Endothelial cell of umbilical vein (primary cell): ENCODE results near the gene ABHD5. TPM values are rescaled to one million over a fixed set of nuclear protein-coding genes. Genes with fewer than 3 reads are reported as not detected.
"Not testable (repeated sequence)": the region's sequence is repeated elsewhere in the genome, so short reads cannot be mapped to it uniquely, and the experiment has no call there.

ENCODE experiments used
- BruUV-seq: library from RNA; stranded (reverse); fragments of 400-500 nt; replicated peaks from 2 replicates; lab custom pipeline; 2021; lab: Mats Ljungman, UMichigan
- CTCF ChIA-PET: fragments of 300-600, 350-600 bp; sonication (Branson Sonifier 250); formaldehyde crosslinking; loops from one replicate; lab custom pipeline; 2021; ENCODE audit warnings: antibody characterized with exemption, inconsistent platforms; lab: Charles Lee
- POLR2A ChIA-PET: fragments of 300-600, 350-600 bp; sonication (Branson Sonifier 250); formaldehyde crosslinking; loops from one replicate; lab custom pipeline; 2021; ENCODE audit warnings: antibody characterized with exemption, inconsistent platforms; lab: Charles Lee
- DNase-seq: peaks from one replicate; pipeline ENCODE4 v3.0.0-alpha.2; 2011; ENCODE audit warnings: low read depth, low spot score
- FAIRE-seq: peaks from 2 replicates; lab custom pipeline; 2011; peaks lifted over from hg19 to GRCh38; lab: Jason Lieb, UNC
- H2AFZ ChIP-seq: 2 replicates; pipeline ENCODE4 v1.6.0; 2012; ENCODE audit warnings: low read depth, low read length, control low read depth, inconsistent platforms
- H3K27ac ChIP-seq: 2 replicates; pipeline ENCODE4 v1.5.1; 2011; ENCODE audit warnings: low read depth, mild to moderate bottlenecking, control low read depth, low read length, moderate library complexity; ENCODE audit not compliant: insufficient read depth
- H3K27me3 ChIP-seq, 2 experiments: 2 replicates each; pipeline versions ENCODE4 v1.6.0 to v1.6.1; 2011; ENCODE audit warnings: low read length in 2 of 2, mixed read lengths in 1 of 2; ENCODE audit not compliant: control insufficient read depth in 2 of 2, insufficient read depth in 2 of 2
- H3K36me3 ChIP-seq, 2 experiments: 2 replicates in 1 of 2; 3 replicates in 1 of 2; pipeline ENCODE4 v1.5.1; 2011; ENCODE audit warnings: low read length in 2 of 2, mild to moderate bottlenecking in 1 of 2, moderate library complexity in 1 of 2; ENCODE audit not compliant: control insufficient read depth in 2 of 2, insufficient read depth in 2 of 2; ENCODE audit errors: extremely low read depth in 1 of 2
- H3K4me1 ChIP-seq: 3 replicates; pipeline ENCODE4 v1.5.1; 2011; ENCODE audit warnings: mild to moderate bottlenecking, low read length; ENCODE audit not compliant: control insufficient read depth, insufficient read depth; ENCODE audit errors: extremely low read depth
- H3K4me2 ChIP-seq: 2 replicates; pipeline ENCODE4 v1.6.1; 2011; ENCODE audit warnings: low read length, control low read depth, mixed read lengths; ENCODE audit not compliant: insufficient read depth
- H3K4me3 ChIP-seq, 3 experiments: fragments of 200-600 bp in 1 of 3; sonication (generic), shearing (Covaris generic) in 1 of 3; replicated peaks in 1 of 3; 2 replicates each; pipeline ENCODE4 v1.5.1; 2011 to 2016; ENCODE audit warnings: control low read depth in 3 of 3, low read length in 3 of 3, mild to moderate bottlenecking in 2 of 3, inconsistent platforms in 1 of 3, low read depth in 1 of 3, moderate library complexity in 1 of 3; ENCODE audit not compliant: insufficient read depth in 1 of 3
- H3K79me2 ChIP-seq: 2 replicates; pipeline ENCODE4 v1.6.0; 2012; ENCODE audit warnings: low read length, inconsistent platforms; ENCODE audit not compliant: control insufficient read depth, insufficient read depth
- H3K9ac ChIP-seq: replicated peaks from 2 replicates; pipeline ENCODE3; 2011; ENCODE audit warnings: low read length, control low read depth; ENCODE audit not compliant: insufficient read depth; ENCODE audit errors: extremely low read depth
- H3K9me1 ChIP-seq: replicated peaks from 3 replicates; pipeline ENCODE4 v1.6.0; 2011; ENCODE audit warnings: mild to moderate bottlenecking, low read length; ENCODE audit not compliant: control insufficient read depth, insufficient read depth; ENCODE audit errors: extremely low read depth
- H3K9me3 ChIP-seq: replicated peaks from 2 replicates; pipeline ENCODE4 v1.5.1; 2012; ENCODE audit warnings: low read length, inconsistent platforms; ENCODE audit not compliant: control insufficient read depth, insufficient read depth
- H4K20me1 ChIP-seq: replicated peaks from 2 replicates; pipeline ENCODE3; 2011; ENCODE audit warnings: mild to moderate bottlenecking, low read length; ENCODE audit not compliant: control insufficient read depth, insufficient read depth; ENCODE audit errors: extremely low read depth
- CTCF ChIP-seq, 2 donors: IDR thresholded peaks; 1 replicate in 1 of 2; 2 replicates in 1 of 2; pipeline ENCODE4 v1.5.1; 2011; ENCODE audit warnings: low read length in 2 of 2, mild to moderate bottlenecking in 2 of 2, moderate library complexity in 2 of 2, control low read depth in 1 of 2, inconsistent platforms in 1 of 2, low read depth in 1 of 2; ENCODE audit not compliant: insufficient read depth in 1 of 2; ENCODE audit errors: extremely low read depth in 1 of 2
- EZH2 ChIP-seq: IDR thresholded peaks from 2 replicates; pipeline ENCODE4 v1.6.1; 2012; ENCODE audit warnings: borderline replicate concordance, low read depth, mild to moderate bottlenecking, moderate library complexity, low read length, inconsistent platforms; ENCODE audit not compliant: severe bottlenecking
- FOS ChIP-seq: IDR thresholded peaks from 2 replicates; pipeline ENCODE4 v1.6.1; 2011; ENCODE audit warnings: mild to moderate bottlenecking, low read length, moderate library complexity, borderline replicate concordance; ENCODE audit not compliant: insufficient read depth
- GATA2 ChIP-seq: IDR thresholded peaks from 2 replicates; pipeline ENCODE4 v1.7.0; 2011; ENCODE audit warnings: low read depth, mild to moderate bottlenecking, moderate library complexity, mixed read lengths, low read length; ENCODE audit not compliant: insufficient read length, insufficient read depth
- JUN ChIP-seq: IDR thresholded peaks from 2 replicates; pipeline ENCODE4 v1.6.1; 2011; ENCODE audit warnings: borderline replicate concordance, low read depth; ENCODE audit not compliant: insufficient read length, insufficient read depth
- POLR2A ChIP-seq: IDR thresholded peaks from 2 replicates; pipeline ENCODE4 v1.6.1; 2012; ENCODE audit warnings: low read depth, mild to moderate bottlenecking, control low read depth, low read length
- POLR2AphosphoS5 ChIP-seq: IDR thresholded peaks from 2 replicates; pipeline ENCODE4 v1.6.1; 2012; ENCODE audit warnings: low read depth, mild to moderate bottlenecking, control low read depth, low read length, moderate library complexity; ENCODE audit not compliant: insufficient read depth
- dilution Hi-C: fragments of 300-500 bp; cut with MboI; formaldehyde crosslinking; loops from one replicate; pipeline ENCODE4 v1.15.0; 2019; ENCODE audit warnings: low sequenced_read_pairs; ENCODE audit not compliant: extremely low pct_ligation_motif_present
- intact Hi-C: fragments of 100-400 bp; cut with micrococcal nuclease; formaldehyde crosslinking; loops from one replicate; pipeline ENCODE4 v1.10.0; 2022
- polyA plus RNA-seq, 4 experiments: library from polyadenylated mRNA; depleted of rRNA in 3 of 4; stranded (reverse) in 3 of 4; unstranded in 1 of 4; fragments of >200 nt; gene quantifications; 2 replicates each; pipeline versions ENCODE4 v1.2.1 to v1.2.3, GENCODE V29; 2011 to 2012; ENCODE audit warnings: missing spikeins in 1 of 4
- total RNA-seq: library from RNA; stranded (reverse); gene quantifications from 2 replicates; pipeline ENCODE4 v1.2.3, GENCODE V29; 2021

ABHD5 gene
- total and polyA plus RNA-seq, 2 donors (not counting 3 experiments of a cell fraction or from before 2014, with no cell fraction given), result 10.0 to 21.2 TPM

GRCh38 chr3:43675593-43675992 lies 15.1 kb upstream of the ABHD5 start:
- H3K9me3 ChIP-seq, result no peaks in the 10 kb centered on the region
- ChIA-PET POLR2A (no interaction called here), CTCF (no interaction called here)
- H3K4me2 ChIP-seq, result no peak overlapping the region
- DNase-seq (no peak), FAIRE-seq (no peak)
- no peak overlapping the region for H3K9ac ChIP-seq
- no peaks in the 10 kb centered on the region for H4K20me1 ChIP-seq
- H2AFZ ChIP-seq, result no peak overlapping the region
- TF ChIP-seq POLR2AphosphoS5 (no peak), POLR2A (no peak), EZH2 (no peak), JUN (no peak)
- dilution Hi-C loops (no loop called here), intact Hi-C loops (no loop called here)
- no peak overlapping the region for H3K27ac ChIP-seq
- H3K79me2 ChIP-seq, result no peaks in the 10 kb centered on the region
- no peaks in the 10 kb centered on the region for H3K4me1 ChIP-seq
- no peaks in the 10 kb centered on the region for H3K36me3 ChIP-seq
- no TSS peak for BruUV-seq
- no peak overlapping the region for H3K4me3 ChIP-seq
- H3K27me3 ChIP-seq, result no peaks in the 10 kb centered on the region
- no peaks in the 10 kb centered on the region for H3K9me1 ChIP-seq

GRCh38 chr3:43676441-43676840 lies 14.3 kb upstream of the ABHD5 start:
- FAIRE-seq (no peak), DNase-seq (no peak)
- Histone ChIP-seq H4K20me1 (no peaks in the 10 kb centered on the region), H3K27me3 (no peaks in the 10 kb centered on the region), H3K4me2 (no peak overlapping the region), H3K9me3 (no peaks in the 10 kb centered on the region), H3K27ac (no peak overlapping the region), H3K79me2 (no peaks in the 10 kb centered on the region), H3K36me3 (no peaks in the 10 kb centered on the region), H3K4me3 (no peak overlapping the region), H3K9ac (no peak overlapping the region), H2AFZ (no peak overlapping the region), H3K9me1 (no peaks in the 10 kb centered on the region), H3K4me1 (no peaks in the 10 kb centered on the region)
- dilution Hi-C loops (no loop called here), intact Hi-C loops (no loop called here)
- TF ChIP-seq EZH2 (no peak), POLR2AphosphoS5 (no peak), FOS (no peak), GATA2 (no peak), CTCF (IDR thresholded peaks at IDR 0.05; ENCODE audit: extremely low read depth in 1 of 2, insufficient read depth in 1 of 2, low read depth in 1 of 2, low read length in 2 of 2) (no peak), POLR2A (no peak)
- BruUV-seq, result no TSS peak
- POLR2A ChIA-PET, result no interaction called here
- CTCF ChIA-PET, result no interaction called here

- dilution Hi-C loops, H2AFZ ChIP-seq, H3K36me3 ChIP-seq, H3K4me3 ChIP-seq, intact Hi-C loops, H3K9me1 ChIP-seq, H3K27ac ChIP-seq, H3K4me1 ChIP-seq, BruUV-seq, H3K27me3 ChIP-seq, CTCF ChIA-PET, FAIRE-seq, DNase-seq, POLR2A ChIA-PET, H4K20me1 ChIP-seq, H3K4me2 ChIP-seq, H3K9me3 ChIP-seq, H3K9ac ChIP-seq, H3K79me2 ChIP-seq: not testable (repeated sequence)
Measured at GRCh38 chr3:43678375-43678774, 12.4 kb upstream of the ABHD5 start.
